GM23338 (cell line): ENCODE measurements around the gene BAAT.

Experiments
- CREB1 ChIP-seq: fragments of 250-450 bp; sonication (Bioruptor Pico); IDR thresholded peaks from 2 replicates; pipeline ENCODE4 v1.5.0; 2020; ENCODE audit warnings: low read depth, mild to moderate bottlenecking, moderate library complexity
- CTCF ChIP-seq, 2 experiments: fragments of 200-600 bp in 1 of 2; sonication (generic) in 1 of 2; conservative IDR thresholded peaks; 2 replicates each; pipeline versions ENCODE4 v1.5.1 to v1.6.1; 2016 to 2017; ENCODE audit warnings: antibody characterized with exemption in 2 of 2, low read depth in 2 of 2, mild to moderate bottlenecking in 2 of 2, moderate library complexity in 1 of 2
- EZH2 ChIP-seq: fragments of 200-600 bp; sonication (generic); IDR thresholded peaks from one replicate; pipeline ENCODE4 v1.8.0; 2017; ENCODE audit warnings: antibody characterized with exemption, mild to moderate bottlenecking, low read depth; ENCODE audit not compliant: unreplicated experiment
- EZH2phosphoT487 ChIP-seq: fragments of 200-600 bp; sonication (generic); IDR thresholded peaks from one replicate; pipeline ENCODE4 v1.8.1; 2018; ENCODE audit warnings: antibody characterized with exemption; ENCODE audit not compliant: unreplicated experiment

- TF ChIP-seq CREB1 (CRISPR knock-in tag), result no peak
- TF ChIP-seq CTCF (conservative IDR thresholded peaks at IDR 0.05; ENCODE audit: low read depth in 2 of 2), result no peak
- TF ChIP-seq EZH2, result no peak
- TF ChIP-seq EZH2phosphoT487, result no peak
These were observed 30.0 kb upstream of the BAAT start for GRCh38 chr9:101414839-101415238.
